Stimulated activated CD8-positive, alpha-beta memory T cell treated with anti-CD3 and anti-CD28 coated beads, Interleukin-4, amount 100 ng/mL, for 4 hours (primary cell): ENCODE results near the gene EP400.

Experiments
- DNase-seq, 2 donors: peaks; one replicate each; pipeline ENCODE4 v3.0.0-alpha.2; 2020; ENCODE audit warnings: low read depth in 2 of 2, low spot score in 1 of 2

EP400 gene

DNA sequence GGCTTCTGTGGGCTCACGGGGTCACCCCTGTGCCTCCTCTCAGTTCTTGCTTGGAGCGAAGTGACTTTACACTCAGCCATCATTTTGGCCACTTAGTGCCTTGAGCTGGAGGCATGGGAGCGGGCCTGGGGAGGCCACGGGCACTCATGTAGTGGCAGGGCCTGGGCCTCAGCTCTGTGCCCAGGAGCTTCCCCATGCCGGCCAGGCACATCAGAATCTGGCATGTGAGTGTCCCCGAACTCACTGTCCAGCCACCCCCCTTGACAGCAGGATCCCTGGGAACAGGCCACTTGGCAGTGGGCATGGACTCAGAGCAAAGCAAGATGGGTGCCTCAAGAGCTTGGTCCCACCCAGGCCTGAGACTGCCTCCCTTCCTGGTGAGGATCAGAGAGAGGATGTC, 164.9 kb downstream of the EP400 start:
- no peak for DNase-seq

DNA sequence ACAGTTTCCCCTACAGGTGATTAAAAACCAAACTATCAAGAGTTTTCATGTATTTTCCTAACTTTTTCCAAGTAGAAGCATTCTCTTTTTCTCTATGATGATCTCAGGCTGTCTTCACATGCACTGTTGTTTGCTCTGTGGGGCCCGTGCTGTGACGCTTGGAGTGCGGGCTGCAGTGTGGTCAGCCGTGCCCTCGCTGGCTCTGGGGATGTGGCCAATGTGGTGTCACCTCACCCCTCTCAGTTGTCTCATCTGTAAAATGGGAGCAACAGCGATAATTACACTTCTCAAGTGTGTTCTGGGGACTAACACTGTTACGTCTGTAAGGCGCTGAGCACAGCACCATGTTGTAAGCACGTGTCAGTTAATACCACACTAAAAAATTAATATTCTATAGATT, 165.8 kb downstream of the EP400 start:
- DNase-seq = no peak

DNA sequence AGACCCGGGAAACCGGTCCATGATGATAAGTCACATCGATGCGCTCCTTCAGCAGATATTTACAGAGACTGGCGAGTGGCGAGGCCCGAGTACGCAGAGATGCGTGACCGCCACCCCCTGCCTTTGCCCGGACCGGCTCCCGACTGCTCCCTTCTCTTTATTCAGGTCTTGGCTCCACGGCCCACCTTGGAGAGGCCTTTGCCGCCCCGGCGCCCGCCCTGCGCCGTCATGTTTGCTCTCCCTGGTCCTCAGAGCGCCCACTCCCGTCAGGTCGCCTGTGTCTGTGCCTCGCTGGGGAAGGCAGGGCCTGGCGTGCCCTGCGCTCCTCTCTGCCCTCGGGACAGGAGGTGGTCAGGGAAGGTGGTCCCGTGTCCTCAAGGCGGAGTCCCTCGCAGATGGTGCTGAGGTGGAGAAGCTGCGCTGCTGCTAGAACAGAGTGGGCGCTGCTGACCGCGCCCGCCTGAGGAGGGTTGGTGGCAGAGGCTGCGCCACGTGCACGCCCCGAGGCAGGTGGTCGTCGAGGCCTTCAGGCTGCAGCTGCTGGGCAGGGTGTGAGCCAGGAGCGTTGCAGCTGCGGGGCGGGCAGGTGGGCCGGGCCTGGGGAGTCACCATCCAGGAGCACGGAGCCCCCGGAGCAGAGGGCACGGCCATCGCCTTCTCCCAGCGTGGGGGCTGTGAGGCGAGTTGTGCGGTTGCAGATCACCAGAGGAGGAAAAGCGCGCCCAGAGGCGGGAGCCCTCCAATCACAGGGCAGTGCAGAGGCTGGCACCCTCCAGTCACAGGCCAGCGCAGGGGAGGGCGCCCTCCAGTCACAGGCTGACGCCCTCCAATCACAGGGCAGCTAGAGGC, 167.2 kb downstream of the EP400 start:
- DNase-seq = no peak

DNA sequence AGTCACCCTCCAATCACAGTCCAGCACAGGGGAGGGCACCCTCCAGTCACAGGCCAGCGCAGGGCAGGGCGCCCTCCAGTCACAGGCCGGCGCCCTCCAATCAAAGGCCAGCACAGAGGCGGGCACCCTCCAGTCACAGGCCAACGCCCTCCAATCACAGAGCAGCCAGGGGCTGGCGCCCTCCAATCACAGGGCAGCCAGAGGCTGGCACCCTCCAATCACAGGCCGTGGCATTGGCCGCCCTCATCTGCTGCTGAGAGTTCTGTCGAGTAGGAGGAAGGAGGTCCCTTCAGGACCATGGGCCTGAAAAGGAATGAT, 167.8 kb downstream of the EP400 start:
- no peak for DNase-seq

DNA sequence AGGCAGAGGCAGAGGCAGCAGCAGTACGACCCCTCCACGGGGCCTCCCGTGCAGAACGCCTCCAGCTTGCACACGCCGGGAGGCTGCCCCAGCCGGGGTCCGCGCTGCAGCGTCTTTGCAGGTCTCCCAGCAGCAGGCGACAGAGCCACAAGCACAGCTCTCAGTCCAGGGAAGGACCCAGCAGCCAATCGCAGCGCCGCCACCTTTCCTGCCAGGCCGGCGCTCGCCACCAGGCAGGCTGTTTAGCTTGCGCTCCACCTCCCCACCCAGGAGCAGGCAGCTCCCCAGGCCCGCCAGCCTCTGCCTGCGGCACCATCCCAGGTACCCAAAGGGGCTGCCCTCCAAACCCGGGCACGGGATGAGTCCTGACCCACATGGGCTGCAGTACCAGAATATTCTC, 169.1 kb downstream of the EP400 start:
- no peak for DNase-seq

DNA sequence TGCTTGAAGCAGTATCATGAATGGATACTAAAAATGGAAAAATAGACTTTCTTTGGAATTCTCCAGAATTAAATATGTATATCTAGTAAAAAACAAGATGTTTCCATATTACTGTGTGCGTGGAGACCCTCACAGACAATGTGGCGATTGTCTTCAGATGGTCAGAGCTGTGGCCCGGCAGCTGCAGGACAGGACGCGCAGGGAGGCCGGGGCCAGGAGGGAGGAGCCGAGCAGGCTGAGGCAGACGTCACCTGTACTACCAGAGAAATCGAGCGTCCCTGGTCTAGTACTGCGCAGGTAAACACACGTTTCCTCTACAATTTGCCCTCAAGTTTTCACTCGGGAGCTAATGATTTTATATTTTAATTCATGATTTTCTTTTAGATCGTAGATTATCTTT, 171.5 kb downstream of the EP400 start:
- no peak for DNase-seq

DNA sequence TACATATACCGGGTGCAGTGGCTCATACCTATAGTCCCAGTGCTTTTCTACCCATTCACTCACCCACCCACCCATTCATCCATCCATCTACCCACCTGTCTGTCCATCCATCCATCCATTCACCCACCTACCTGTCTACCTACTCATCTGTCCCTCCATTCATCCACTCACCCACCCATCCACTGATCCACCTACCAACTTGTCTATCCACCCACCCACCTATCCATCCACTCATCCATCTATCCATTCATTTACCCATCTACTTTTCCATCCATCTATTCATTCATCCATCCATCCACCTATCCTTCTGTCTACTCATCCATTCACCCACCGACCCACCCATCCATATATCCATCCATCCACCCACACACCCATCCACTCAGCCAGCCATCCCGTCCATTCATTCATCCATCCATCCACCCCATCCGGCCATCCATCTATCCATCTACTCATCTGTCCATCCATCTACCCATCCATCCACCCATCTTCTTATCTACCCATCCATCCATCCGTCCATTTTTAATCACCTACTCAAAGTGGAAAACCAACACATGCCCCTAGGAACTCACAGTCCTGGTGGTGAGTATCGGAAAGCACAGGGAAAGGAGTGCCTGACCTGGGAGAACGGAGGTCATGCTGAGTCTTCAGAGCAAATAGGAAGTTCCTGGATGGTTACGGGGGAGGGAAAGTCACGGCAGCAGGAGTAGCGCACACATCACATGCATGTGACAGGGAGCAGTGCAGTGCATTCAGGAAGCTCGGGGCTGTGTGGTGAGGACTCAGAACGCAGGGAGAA, 174.4 kb downstream of the EP400 start:
- DNase-seq = no peak

DNA sequence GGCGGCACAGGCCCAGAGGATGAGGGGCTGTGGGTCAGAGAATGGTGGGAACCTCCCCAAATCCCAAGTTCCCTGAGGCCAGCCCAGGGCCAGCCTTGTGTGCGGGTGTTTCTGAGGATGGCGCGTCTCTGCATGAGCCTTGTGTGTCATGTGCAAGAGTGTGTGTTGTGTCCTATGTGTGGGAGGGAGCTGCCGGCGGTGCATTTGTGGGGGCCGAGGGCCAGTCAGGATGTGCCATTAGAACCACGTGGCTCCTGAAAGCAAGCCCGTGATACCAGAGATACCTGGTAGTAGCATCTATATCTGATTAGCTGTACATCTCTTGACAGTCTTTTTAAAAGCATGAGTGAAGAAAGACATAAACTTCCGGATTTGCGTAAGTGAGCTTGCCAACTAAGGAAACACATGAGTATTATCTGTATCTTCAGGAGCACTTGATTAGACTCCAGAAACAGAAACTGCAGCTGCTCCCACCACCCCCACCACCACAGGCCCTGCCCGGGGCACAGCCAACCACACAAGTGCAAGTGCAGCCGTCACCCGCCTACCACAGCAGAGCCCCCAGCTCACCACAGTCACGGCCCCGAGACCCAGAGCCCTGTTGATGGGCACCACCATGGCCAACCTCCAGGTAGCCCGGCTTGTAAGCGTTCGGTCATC, 175.2 kb downstream of the EP400 start:
- no peak for DNase-seq

DNA sequence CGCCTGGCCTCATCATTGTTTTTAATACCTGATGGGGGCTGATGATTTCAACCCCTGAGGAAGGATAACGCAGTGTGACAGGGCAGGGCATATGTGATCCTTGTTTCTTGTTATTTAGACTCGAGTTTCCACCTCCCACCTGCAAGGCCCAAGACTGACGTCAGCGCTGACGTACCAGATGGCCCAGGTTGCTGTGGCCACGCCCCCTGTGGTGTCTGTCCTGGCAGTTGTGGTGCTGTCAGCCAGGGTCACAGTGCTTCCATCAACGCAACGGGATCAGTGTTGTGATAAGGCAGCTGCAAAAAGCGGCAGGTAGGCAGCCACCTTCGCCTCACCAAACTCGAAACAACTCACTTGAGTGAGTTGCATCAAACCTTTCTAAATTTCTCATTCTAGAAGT, 176.0 kb downstream of the EP400 start:
- DNase-seq = no peak

DNA sequence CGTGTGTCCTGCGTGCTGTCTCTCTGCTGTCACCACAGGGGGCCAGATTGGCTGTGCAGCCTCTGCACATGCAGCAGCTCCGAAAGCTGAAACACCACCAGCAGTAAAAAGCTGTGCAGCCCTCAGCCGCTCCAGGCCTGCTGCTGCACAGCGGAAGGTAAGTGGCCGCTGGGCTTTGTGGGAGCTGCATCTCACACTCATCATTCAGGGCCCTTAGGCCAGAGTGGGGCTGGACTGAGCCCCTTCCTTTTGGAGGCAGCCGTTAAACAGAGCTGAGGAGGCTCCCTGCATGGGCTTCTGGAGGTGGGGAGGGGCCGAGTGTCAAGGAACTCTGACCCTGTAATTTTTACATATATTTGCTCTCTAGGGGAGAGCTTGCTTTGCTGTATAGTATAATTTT, 177.3 kb downstream of the EP400 start:
- no peak for DNase-seq

DNA sequence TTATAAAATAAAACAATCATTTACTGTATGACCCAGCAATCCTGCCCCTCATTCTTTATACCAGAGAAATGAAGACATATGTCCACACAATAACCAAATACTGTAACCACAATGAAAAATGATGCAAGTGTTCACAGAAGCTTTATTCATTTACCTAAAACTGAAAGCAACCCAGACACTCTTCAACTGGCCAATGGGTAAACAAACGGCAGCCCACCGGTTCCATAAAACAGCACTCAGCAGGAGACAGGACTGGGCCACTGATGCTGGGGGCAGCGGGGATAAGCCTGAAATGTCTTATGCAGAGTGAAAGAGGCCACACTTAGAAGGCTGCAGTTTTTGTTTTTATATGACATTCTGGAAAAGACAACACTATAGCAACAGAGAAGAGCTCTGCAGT, 179.3 kb downstream of the EP400 start:
- DNase-seq = no peak

DNA sequence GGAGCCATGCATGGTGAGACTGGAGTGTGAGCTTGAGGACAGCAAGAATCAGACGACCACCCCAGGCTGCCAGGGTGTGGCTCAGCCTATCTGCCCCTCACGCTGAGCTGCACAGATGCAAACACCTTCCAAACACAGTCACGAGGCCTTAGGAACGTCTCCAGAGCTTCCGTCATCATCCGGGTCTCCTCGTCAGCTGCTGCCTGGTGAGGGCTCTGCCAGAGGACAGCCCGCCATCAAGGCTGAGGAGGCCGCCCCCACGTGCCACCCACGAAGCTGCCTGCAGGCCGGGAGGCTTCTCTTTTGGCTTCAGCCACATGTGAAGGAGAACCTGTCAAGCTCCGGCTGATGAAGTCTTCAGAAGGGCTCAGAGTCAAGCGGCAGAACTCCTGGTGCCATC, 180.9 kb downstream of the EP400 start:
- no peak for DNase-seq
